Keratinocyte (primary cell): ENCODE results near the gene ARL17B. TPM values are rescaled to one million over a fixed set of nuclear protein-coding genes. Genes with fewer than 3 reads are reported as not detected.
A peak's percentile ranks its signal among the peaks of the same experiment; 100 is the strongest.
"Not testable (repeated sequence)": the region's sequence is repeated elsewhere in the genome, so short reads cannot be mapped to it uniquely, and the experiment has no call there.

Experiments used
- DNase-seq: peaks from one replicate; pipeline ENCODE4 v3.0.0-alpha.2; 2011; ENCODE audit warnings: low read depth, missing footprints, low spot score
- FAIRE-seq: peaks from 2 replicates; lab custom pipeline; 2011; peaks lifted over from hg19 to GRCh38; lab: Jason Lieb, UNC
- H2AFZ ChIP-seq: 2 replicates; pipeline ENCODE4 v1.6.0; 2012; ENCODE audit warnings: low read length, control low read depth, inconsistent platforms; ENCODE audit not compliant: control insufficient read depth
- H3K27ac ChIP-seq: 2 replicates; pipeline ENCODE4 v1.5.1; 2011; ENCODE audit warnings: low read length; ENCODE audit not compliant: control insufficient read depth, insufficient read depth
- H3K27me3 ChIP-seq: 3 replicates; pipeline ENCODE4 v1.6.0; 2011; ENCODE audit warnings: low read length; ENCODE audit not compliant: control insufficient read depth, insufficient read depth; ENCODE audit errors: extremely low read depth
- H3K36me3 ChIP-seq, 2 experiments: 2 replicates in 1 of 2; 3 replicates in 1 of 2; pipeline ENCODE4 v1.5.1; 2011; ENCODE audit warnings: low read length in 2 of 2, mild to moderate bottlenecking in 1 of 2; ENCODE audit not compliant: control insufficient read depth in 2 of 2, insufficient read depth in 2 of 2; ENCODE audit errors: extremely low read depth in 1 of 2
- H3K4me1 ChIP-seq: 3 replicates; pipeline ENCODE4 v1.5.1; 2011; ENCODE audit warnings: low read length; ENCODE audit not compliant: control insufficient read depth, insufficient read depth; ENCODE audit errors: extremely low read depth
- H3K4me2 ChIP-seq: 3 replicates; pipeline ENCODE4 v1.6.0; 2011; ENCODE audit warnings: low read depth, low read length; ENCODE audit not compliant: control insufficient read depth, insufficient read depth; ENCODE audit errors: extremely low read depth
- H3K4me3 ChIP-seq, 3 experiments: fragments of 200-600 bp in 1 of 3; sonication (generic) in 1 of 3; 2 replicates in 2 of 3; 3 replicates in 1 of 3; pipeline ENCODE4 v1.5.1; 2011 to 2016; ENCODE audit warnings: low read length in 3 of 3, mild to moderate bottlenecking in 3 of 3, control low read depth in 2 of 3, inconsistent platforms in 1 of 3, low read depth in 1 of 3, mixed read lengths in 1 of 3, mixed run types in 1 of 3, moderate library complexity in 1 of 3; ENCODE audit not compliant: control insufficient read depth in 2 of 3, insufficient read depth in 2 of 3; ENCODE audit errors: extremely low read depth in 1 of 3
- H3K79me2 ChIP-seq: 2 replicates; pipeline ENCODE4 v1.6.0; 2012; ENCODE audit warnings: low read length; ENCODE audit not compliant: control insufficient read depth, insufficient read depth
- H3K9ac ChIP-seq: 3 replicates; pipeline ENCODE4 v1.6.0; 2011; ENCODE audit warnings: low read length; ENCODE audit not compliant: control insufficient read depth, insufficient read depth; ENCODE audit errors: extremely low read depth
- H3K9me1 ChIP-seq: 3 replicates; pipeline ENCODE4 v1.6.0; 2011; ENCODE audit warnings: low read length; ENCODE audit not compliant: control insufficient read depth, insufficient read depth; ENCODE audit errors: extremely low read depth
- H3K9me3 ChIP-seq: 2 replicates; pipeline ENCODE4 v1.5.1; 2012; ENCODE audit warnings: low read depth, low read length; ENCODE audit not compliant: control insufficient read depth
- H4K20me1 ChIP-seq: 3 replicates; pipeline ENCODE4 v1.6.0; 2011; ENCODE audit warnings: low read length; ENCODE audit not compliant: control insufficient read depth, insufficient read depth; ENCODE audit errors: extremely low read depth
- dilution Hi-C: fragments of 300-500 bp; cut with MboI; formaldehyde crosslinking; loops from one replicate; pipeline ENCODE4 v1.7.0; 2020; ENCODE audit warnings: low sequenced_read_pairs; ENCODE audit not compliant: extremely low pct_ligation_motif_present
- polyA minus RNA-seq, 3 experiments: library from RNA; depleted of rRNA, polyadenylated mRNA; stranded (reverse); fragments of >200 nt; gene quantifications; 1 replicate in 1 of 3; 2 replicates in 1 of 3; 3 replicates in 1 of 3; pipeline ENCODE4 v1.2.3, GENCODE V29; 2011
- polyA plus RNA-seq, 5 experiments: library from polyadenylated mRNA; depleted of rRNA in 3 of 5; stranded (reverse) in 3 of 5; stranded (forward) in 1 of 5; unstranded in 1 of 5; fragments of >200 nt; gene quantifications; 1 replicate in 1 of 5; 2 replicates in 3 of 5; 3 replicates in 1 of 5; pipeline versions ENCODE4 v1.2.1 to v1.2.3, GENCODE V29; 2011 to 2012; ENCODE audit warnings: missing spikeins in 2 of 5, low read depth in 1 of 5, low replicate concordance in 1 of 5

ARL17B gene
- polyA plus RNA-seq (6.7 to 10.6 TPM (median 9.7 TPM) in 3 replicates), polyA minus RNA-seq (1.9 to 2.5 TPM (median 2.0 TPM) in 3 replicates)
- 3.7 TPM for polyA plus RNA-seq (2011; ENCODE audit: low read depth)
- 4.2 and 4.7 TPM in 2 replicates for polyA plus RNA-seq (2011; cell fraction: cytosol; rRNA removed)
- 5.9 and 15.6 TPM in 2 replicates for polyA plus RNA-seq (2011; cell fraction: nucleus; rRNA removed)
- 2.5 and 8.8 TPM in 2 replicates for polyA plus RNA-seq (2012; ENCODE audit: low replicate concordance)
- not detected for polyA minus RNA-seq (2011; cell fraction: cytosol; rRNA and poly(A)+ RNA removed)
- 0.84 and 5.0 TPM in 2 replicates for polyA minus RNA-seq (2011; cell fraction: nucleus; rRNA and poly(A)+ RNA removed)

- H3K9ac ChIP-seq, H3K9me3 ChIP-seq, dilution Hi-C loops, DNase-seq, H3K27me3 ChIP-seq, H2AFZ ChIP-seq, H3K79me2 ChIP-seq, H3K36me3 ChIP-seq, H4K20me1 ChIP-seq, H3K4me1 ChIP-seq, H3K27ac ChIP-seq, H3K4me3 ChIP-seq, H3K4me2 ChIP-seq, H3K9me1 ChIP-seq: not testable (repeated sequence)
- FAIRE-seq, result peak; percentile 100
These were observed at the start of gene ARL17B for GRCh38 chr17:46361755-46362154. TSS of gene ARL17B (minus strand) at chr17:46361766. CDS start at chr17:46358397, 3,369 bp downstream.

GRCh38 chr17:46409864-46410263, 48.3 kb upstream of the ARL17B start:
- H3K36me3 ChIP-seq, H3K9me1 ChIP-seq, H3K9ac ChIP-seq, H4K20me1 ChIP-seq, dilution Hi-C loops, H3K79me2 ChIP-seq, H3K27me3 ChIP-seq, H3K4me3 ChIP-seq, H3K4me2 ChIP-seq, H3K4me1 ChIP-seq, H3K9me3 ChIP-seq, H2AFZ ChIP-seq, DNase-seq, H3K27ac ChIP-seq: not testable (repeated sequence)
- peak; percentile 99 for FAIRE-seq

GRCh38 chr17:46407155-46407554, 45.6 kb upstream of the ARL17B start:
- H3K4me2 ChIP-seq, DNase-seq, H3K36me3 ChIP-seq, H2AFZ ChIP-seq, H3K27ac ChIP-seq, H4K20me1 ChIP-seq, H3K27me3 ChIP-seq, dilution Hi-C loops, H3K9me3 ChIP-seq, H3K9ac ChIP-seq, H3K4me3 ChIP-seq, H3K79me2 ChIP-seq, H3K4me1 ChIP-seq, FAIRE-seq, H3K9me1 ChIP-seq: not testable (repeated sequence)

- H2AFZ ChIP-seq, H3K9ac ChIP-seq, H4K20me1 ChIP-seq, H3K36me3 ChIP-seq, H3K9me1 ChIP-seq, DNase-seq, H3K9me3 ChIP-seq, dilution Hi-C loops, H3K4me3 ChIP-seq, H3K27me3 ChIP-seq, H3K4me2 ChIP-seq, H3K4me1 ChIP-seq, H3K27ac ChIP-seq, H3K79me2 ChIP-seq: not testable (repeated sequence)
- FAIRE-seq, result peak; percentile 49
These were observed 39.6 kb upstream of the ARL17B start for GRCh38 chr17:46401033-46401787.

DNA sequence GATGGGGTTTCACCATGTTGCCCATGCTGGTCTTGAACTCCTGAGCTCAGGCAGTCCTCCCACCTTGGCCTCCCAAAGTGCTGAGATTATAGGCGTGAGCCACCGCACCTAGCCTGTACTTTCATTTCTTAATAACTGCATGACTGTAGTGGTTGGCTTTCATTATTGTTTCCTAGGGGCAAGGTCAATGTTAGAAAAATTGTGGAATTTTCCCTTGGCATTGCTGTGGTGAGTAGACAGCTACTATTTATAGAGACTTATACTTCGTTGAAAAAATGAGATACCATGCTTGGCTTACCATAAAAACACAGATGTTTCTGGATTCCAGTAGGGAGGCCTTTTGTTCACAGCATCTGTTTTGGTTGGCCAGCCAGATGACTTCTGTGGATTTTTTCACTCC, 39.0 kb upstream of the ARL17B start:
- H4K20me1 ChIP-seq, H3K9ac ChIP-seq, H3K4me1 ChIP-seq, H3K4me2 ChIP-seq, H3K36me3 ChIP-seq, H3K9me3 ChIP-seq, H3K27ac ChIP-seq, H2AFZ ChIP-seq, DNase-seq, FAIRE-seq, H3K27me3 ChIP-seq, H3K4me3 ChIP-seq, dilution Hi-C loops, H3K79me2 ChIP-seq, H3K9me1 ChIP-seq: not testable (repeated sequence)
